GM18526 (cell line): ENCODE measurements around the gene TMEM164.

Source experiments
- POLR2A ChIP-seq: IDR thresholded peaks from 3 replicates; pipeline ENCODE4 v1.6.1; 2011; ENCODE audit not compliant: insufficient read length; ENCODE audit errors: extremely low read depth

TMEM164 gene

GRCh38 chrX:110045421-110045820 is 42.5 kb downstream of the TMEM164 start:
- TF ChIP-seq POLR2A: no peak

DNA sequence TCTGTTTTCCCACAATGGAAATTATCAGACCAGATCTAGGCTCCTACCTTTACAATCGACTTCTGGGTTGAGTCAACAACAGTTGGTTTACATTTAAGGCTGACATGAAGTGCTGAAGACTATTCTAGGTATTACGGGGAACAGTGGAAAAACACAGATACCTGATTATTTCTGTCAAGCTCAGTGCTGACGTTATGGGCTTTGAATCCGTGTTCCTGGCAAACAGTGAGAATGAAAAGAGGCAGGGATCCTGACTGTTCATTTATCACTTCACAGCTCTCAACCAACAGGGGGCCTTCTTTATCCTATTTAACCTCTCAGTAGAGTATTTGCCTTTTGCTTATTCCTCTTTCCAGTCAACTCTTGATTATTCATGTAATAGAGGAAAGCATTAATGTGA is 43.1 kb downstream of the TMEM164 start:
- no peak for TF ChIP-seq POLR2A

GRCh38 chrX:110046971-110047370 is 44.1 kb downstream of the TMEM164 start:
- no peak for TF ChIP-seq POLR2A

- no peak for TF ChIP-seq POLR2A
Observed at GRCh38 chrX:110049096-110049495, 46.2 kb downstream of the TMEM164 start.

DNA sequence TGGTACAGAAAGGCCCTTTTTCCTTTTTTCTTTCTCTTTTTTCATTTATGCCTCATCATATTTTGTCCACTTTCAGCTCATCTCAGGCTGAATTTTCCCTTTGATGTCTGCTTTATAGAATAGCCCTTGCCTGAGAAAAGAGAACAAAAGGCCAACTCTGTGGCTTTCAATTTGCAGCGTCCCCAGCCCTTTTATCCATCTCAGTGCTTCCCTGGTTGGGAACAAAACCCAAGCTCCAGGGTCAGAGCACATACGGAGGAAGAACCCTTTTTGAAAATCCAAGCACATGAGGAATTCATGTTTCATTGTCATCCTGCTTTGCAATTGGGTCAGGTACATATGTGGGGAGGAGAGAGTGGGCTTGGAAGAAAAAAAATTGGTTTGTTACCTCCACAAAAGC is 47.5 kb downstream of the TMEM164 start:
- no peak for TF ChIP-seq POLR2A

DNA sequence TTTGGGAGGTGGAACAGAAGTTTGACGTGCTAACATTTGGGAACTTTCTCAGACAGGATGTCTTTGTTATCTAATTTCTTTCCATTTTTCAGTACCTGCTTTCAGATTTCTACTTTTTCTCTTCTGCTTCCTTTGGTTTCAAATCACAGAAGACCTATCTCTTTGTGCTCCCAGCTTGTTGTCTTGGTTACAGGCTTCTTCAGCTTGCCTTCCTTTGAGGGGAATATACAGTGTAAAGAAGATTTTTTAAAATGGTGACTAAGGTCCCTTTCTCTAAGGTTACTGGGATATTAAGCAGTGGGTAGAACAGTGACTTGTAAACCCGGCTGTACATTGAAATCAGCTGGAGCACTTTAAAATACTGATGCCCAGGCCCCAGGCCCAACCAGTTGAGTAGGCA is 48.0 kb downstream of the TMEM164 start:
- TF ChIP-seq POLR2A: no peak

- TF ChIP-seq POLR2A: no peak
Observed at GRCh38 chrX:110051559-110051958, 48.6 kb downstream of the TMEM164 start.

GRCh38 chrX:110052303-110052702 is 49.4 kb downstream of the TMEM164 start:
- TF ChIP-seq POLR2A: no peak

DNA sequence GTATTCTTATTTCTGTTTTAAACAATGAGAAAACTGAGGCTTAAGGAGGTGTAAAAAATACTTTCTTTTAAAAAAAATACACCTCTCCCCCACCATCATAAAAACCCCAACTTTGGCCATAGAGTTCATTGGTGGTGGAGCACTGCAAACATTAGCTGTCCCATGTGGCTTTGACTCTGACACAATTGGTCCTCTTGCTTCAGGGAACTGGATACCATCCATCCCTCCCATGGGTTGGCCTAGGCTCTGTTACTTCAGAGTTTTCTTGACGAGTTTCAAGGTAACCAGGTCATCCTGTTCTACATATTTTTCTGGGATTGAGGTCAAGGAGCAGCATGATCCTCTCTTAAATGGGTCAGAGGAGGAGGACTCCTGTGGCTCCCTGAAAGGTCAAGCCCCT is 50.5 kb downstream of the TMEM164 start:
- no peak for TF ChIP-seq POLR2A

DNA sequence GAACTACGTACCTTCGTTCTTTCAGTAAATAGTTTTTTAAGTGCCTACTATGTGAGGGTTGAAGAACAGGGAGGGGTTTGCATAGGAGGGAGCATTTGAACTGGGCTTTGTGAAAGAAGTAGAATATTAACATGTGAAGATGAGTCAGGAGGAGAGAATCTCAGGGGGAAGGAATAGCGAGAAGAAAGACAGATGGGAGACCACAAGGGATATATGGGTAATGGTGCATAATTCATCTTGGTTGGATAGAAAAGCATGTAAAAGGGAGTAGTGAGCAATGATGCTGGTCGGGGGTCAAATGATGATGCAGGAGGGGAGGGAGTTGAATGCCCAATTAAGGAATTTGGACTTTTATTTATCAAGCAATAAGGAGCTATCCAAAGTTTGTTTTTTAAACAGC is 52.7 kb downstream of the TMEM164 start:
- no peak for TF ChIP-seq POLR2A

- no peak for TF ChIP-seq POLR2A
Observed at GRCh38 chrX:110056419-110056818, 53.5 kb downstream of the TMEM164 start.

DNA sequence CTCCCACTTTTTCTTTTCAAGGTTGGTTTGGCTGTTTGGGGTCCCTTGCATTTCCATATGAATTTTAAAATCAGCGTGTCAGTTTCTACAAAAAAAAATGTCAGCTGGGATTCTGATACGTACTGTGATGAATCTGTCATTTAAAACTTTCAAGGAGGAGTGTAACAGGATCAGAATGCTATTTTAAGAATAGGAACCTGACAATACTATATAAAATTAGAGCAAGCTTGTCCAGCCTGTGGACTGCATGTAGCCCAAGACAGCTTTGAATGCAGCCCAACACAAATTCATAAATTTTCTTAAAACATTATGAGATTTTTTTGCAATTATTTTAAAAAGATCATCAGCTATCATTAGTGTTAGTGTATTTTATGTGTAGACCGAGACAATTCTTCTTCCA is 56.5 kb downstream of the TMEM164 start:
- no peak for TF ChIP-seq POLR2A

- TF ChIP-seq POLR2A: no peak
Observed at GRCh38 chrX:110060317-110060716, 57.4 kb downstream of the TMEM164 start.

DNA sequence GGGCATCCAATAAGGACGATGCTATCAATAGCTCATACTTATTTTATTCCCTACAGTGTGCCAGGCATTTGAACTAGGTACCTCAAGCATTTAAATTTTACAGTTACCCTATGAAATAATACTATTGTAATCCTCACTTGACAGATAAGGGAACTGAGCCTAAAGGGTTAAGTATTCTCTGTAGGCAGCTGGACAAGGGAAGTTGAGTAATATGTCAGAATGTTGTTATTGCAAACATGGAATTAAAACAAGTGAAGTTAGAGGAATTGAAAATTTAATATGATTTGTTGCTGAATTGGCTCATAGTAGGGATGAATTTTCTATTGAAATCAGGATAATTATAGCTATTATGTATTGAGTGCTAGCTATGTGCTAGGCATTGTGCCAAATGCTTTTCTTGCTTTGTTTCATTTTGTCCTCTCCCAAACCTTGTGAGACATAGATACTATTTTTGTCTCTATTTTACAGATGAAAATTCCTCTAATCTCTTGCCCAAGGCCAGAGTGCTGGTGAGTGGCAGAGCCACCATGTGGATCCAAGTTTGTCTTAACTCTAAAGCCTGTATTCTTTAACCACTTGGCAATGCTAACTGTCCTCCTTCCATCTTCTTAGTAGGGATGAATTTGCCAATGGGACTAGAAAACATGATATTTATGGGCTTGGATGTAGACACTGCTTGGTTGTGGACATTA is 58.1 kb downstream of the TMEM164 start:
- TF ChIP-seq POLR2A: no peak

DNA sequence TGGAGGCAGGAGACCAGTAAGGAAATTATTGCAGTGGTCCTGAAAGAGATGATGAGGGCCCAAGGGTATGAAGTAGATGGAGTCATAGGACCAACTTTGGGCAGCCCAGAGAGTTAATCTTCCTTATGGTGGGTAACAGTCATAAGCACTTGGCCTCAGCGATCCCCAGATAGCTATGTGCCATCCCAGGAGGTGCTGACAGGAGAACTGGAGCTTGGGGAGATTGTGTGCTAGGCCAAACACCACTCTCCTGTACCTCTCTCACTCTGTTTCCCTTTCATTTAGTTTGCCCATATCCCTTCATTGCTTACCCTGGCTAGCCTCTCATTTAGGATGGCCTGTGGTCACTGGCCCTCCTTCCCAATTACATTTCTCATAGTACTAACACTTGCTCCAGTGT is 60.0 kb downstream of the TMEM164 start:
- no peak for TF ChIP-seq POLR2A

DNA sequence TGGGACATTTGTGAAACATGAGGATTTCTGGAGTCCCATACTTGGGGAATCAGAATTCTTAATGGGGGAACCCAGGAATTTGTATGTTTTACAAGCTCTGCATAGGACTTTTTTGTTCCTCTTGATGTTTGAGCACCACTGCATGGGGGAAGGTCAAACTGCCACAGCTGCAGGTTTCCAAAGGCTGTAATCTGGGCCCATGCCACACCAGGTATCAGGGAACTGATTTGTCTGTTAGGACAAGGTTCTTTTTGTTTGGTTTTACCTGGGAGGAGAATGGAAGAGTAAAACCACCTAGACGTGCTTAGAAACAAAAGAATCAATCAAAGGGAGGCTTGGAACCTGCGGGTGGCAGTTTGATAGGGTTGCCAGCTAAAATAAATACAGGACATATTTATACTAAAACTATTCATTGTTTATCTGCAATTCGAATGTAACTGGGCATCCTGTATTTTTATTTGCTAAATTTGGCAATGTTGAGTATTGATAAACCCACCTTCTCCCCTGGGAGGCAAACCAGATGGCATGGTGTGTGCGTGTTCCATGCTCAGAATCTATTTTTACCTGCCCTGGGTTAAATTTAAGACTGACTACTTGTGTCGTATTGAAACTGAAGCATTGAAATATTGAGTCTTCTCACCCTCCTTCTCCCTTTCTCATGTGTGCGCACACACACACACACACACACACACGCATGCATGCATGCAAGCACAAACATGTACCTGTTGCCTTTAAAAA is 63.7 kb downstream of the TMEM164 start:
- no peak for TF ChIP-seq POLR2A

DNA sequence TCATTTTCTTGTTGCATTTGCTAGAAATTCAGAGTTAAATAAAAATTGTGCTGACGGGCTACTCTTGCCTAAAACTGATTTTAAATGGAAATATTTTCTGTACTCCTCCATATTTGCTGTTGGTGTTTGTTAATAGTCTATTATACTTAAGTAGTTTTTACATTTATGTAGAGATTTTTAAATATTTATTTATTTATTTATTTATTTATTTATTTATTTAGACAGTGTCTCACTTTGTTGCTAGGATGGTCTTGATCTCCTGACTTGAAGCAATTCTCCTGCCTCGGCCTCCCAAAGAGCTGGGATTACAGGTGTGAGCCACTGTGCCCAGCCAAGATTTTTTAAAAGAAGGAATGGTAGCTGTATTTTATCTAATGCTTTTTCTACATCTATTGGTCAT is 68.1 kb downstream of the TMEM164 start:
- TF ChIP-seq POLR2A: no peak
